HEK293 (cell line): ENCODE data around the gene NAT14.
A peak's percentile ranks its signal among the peaks of the same experiment; 100 is the strongest.

Source experiments
- BCL6B ChIP-seq: fragments of 450-650 bp; formaldehyde crosslinking; IDR thresholded peaks from 2 replicates; pipeline ENCODE4 v1.5.1; 2017; ENCODE audit warnings: missing biosample characterization, missing genetic modification characterization
- ELK4 ChIP-seq: IDR thresholded peaks from 2 replicates; pipeline ENCODE4 v1.6.1; 2011; ENCODE audit warnings: mild to moderate bottlenecking, low read depth, low read length, borderline replicate concordance
- KLF1 ChIP-seq: fragments of 450-650 bp; formaldehyde crosslinking; IDR thresholded peaks from 2 replicates; pipeline ENCODE4 v1.5.1; 2016; ENCODE audit warnings: missing biosample characterization, missing genetic modification characterization
- KLF7 ChIP-seq: fragments of 450-650 bp; formaldehyde crosslinking; IDR thresholded peaks from 2 replicates; pipeline ENCODE4 v1.5.1; 2016; ENCODE audit warnings: missing biosample characterization, missing genetic modification characterization, borderline replicate concordance
- YY2 ChIP-seq: fragments of 450-650 bp; formaldehyde crosslinking; IDR thresholded peaks from 2 replicates; pipeline ENCODE4 v1.5.1; 2016; ENCODE audit warnings: missing biosample characterization, missing genetic modification characterization
- ZBTB20 ChIP-seq: fragments of 450-650 bp; formaldehyde crosslinking; IDR thresholded peaks from 2 replicates; pipeline ENCODE4 v1.5.1; 2016; ENCODE audit warnings: missing biosample characterization, missing genetic modification characterization
- ZBTB26 ChIP-seq: fragments of 450-650 bp; formaldehyde crosslinking; optimal IDR thresholded peaks from 2 replicates; pipeline ENCODE3; 2016; ENCODE audit warnings: missing biosample characterization, mild to moderate bottlenecking, missing genetic modification characterization
- ZFP69B ChIP-seq: fragments of 450-650 bp; formaldehyde crosslinking; IDR thresholded peaks from 2 replicates; pipeline ENCODE4 v1.5.1; 2016; ENCODE audit warnings: missing biosample characterization, missing genetic modification characterization
- ZIC2 ChIP-seq: fragments of 450-650 bp; formaldehyde crosslinking; IDR thresholded peaks from 2 replicates; pipeline ENCODE4 v1.5.1; 2016; ENCODE audit warnings: missing biosample characterization, missing genetic modification characterization
- ZNF121 ChIP-seq: fragments of 450-650 bp; formaldehyde crosslinking; IDR thresholded peaks from 2 replicates; pipeline ENCODE4 v1.5.1; 2016; ENCODE audit warnings: missing biosample characterization, missing genetic modification characterization
- ZNF148 ChIP-seq: fragments of 450-650 bp; formaldehyde crosslinking; IDR thresholded peaks from 2 replicates; pipeline ENCODE4 v1.5.0; 2017; ENCODE audit warnings: missing biosample characterization, missing genetic modification characterization, borderline replicate concordance
- ZNF16 ChIP-seq: fragments of 450-650 bp; formaldehyde crosslinking; IDR thresholded peaks from 2 replicates; pipeline ENCODE4 v1.5.1; 2016; ENCODE audit warnings: low read depth, missing biosample characterization, missing genetic modification characterization
- ZNF202 ChIP-seq: fragments of 450-650 bp; formaldehyde crosslinking; IDR thresholded peaks from 2 replicates; pipeline ENCODE4 v1.5.1; 2016; ENCODE audit warnings: missing biosample characterization, missing genetic modification characterization, borderline replicate concordance
- ZNF24 ChIP-seq: fragments of 450-650 bp; formaldehyde crosslinking; IDR thresholded peaks from 2 replicates; pipeline ENCODE4 v1.5.1; 2016; ENCODE audit warnings: missing biosample characterization, missing genetic modification characterization
- ZNF274 ChIP-seq, 2 experiments: fragments of 200-500 bp in 1 of 2; fragments of 450-650 bp in 1 of 2; sonication (Bioruptor generic) in 1 of 2; formaldehyde crosslinking in 1 of 2; IDR thresholded peaks; 2 replicates each; pipeline versions ENCODE4 v1.5.1 to v1.6.1; 2014 to 2016; ENCODE audit warnings: borderline replicate concordance in 1 of 2, inconsistent platforms in 1 of 2, low read length in 1 of 2, missing biosample characterization in 1 of 2, missing genetic modification characterization in 1 of 2
- ZNF433 ChIP-seq: fragments of 450-650 bp; formaldehyde crosslinking; IDR thresholded peaks from 2 replicates; pipeline ENCODE4 v1.5.1; 2016; ENCODE audit warnings: missing biosample characterization, missing genetic modification characterization, low read depth
- ZNF473 ChIP-seq: fragments of 450-650 bp; formaldehyde crosslinking; IDR thresholded peaks from 2 replicates; pipeline ENCODE4 v1.5.1; 2017; ENCODE audit warnings: missing biosample characterization, missing genetic modification characterization
- ZNF624 ChIP-seq: fragments of 450-650 bp; formaldehyde crosslinking; IDR thresholded peaks from 2 replicates; pipeline ENCODE4 v1.5.1; 2017; ENCODE audit warnings: missing biosample characterization, missing genetic modification characterization
- ZNF658 ChIP-seq: fragments of 450-650 bp; formaldehyde crosslinking; IDR thresholded peaks from 2 replicates; pipeline ENCODE4; 2016; ENCODE audit warnings: missing biosample characterization, missing genetic modification characterization
- ZNF692 ChIP-seq: fragments of 450-650 bp; formaldehyde crosslinking; IDR thresholded peaks from 2 replicates; pipeline ENCODE4 v1.5.1; 2016; ENCODE audit warnings: missing biosample characterization, missing genetic modification characterization
- ZNF704 ChIP-seq: fragments of 450-650 bp; formaldehyde crosslinking; IDR thresholded peaks from 2 replicates; pipeline ENCODE4 v1.5.1; 2016; ENCODE audit warnings: missing biosample characterization, missing genetic modification characterization
- ZNF747 ChIP-seq: fragments of 450-650 bp; formaldehyde crosslinking; IDR thresholded peaks from 2 replicates; pipeline ENCODE4 v1.5.1; 2016; ENCODE audit warnings: missing biosample characterization, missing genetic modification characterization
- ZSCAN5A ChIP-seq: fragments of 450-650 bp; formaldehyde crosslinking; IDR thresholded peaks from 2 replicates; pipeline ENCODE4 v1.5.1; 2016; ENCODE audit warnings: missing biosample characterization, missing genetic modification characterization

The NAT14 gene

GRCh38 chr19:55526216-55527196, 41.5 kb downstream of the NAT14 start (continued):
- TF ChIP-seq ZFP69B (tag by site-specific recombination): no peak
- TF ChIP-seq ZNF433 (tag by site-specific recombination): no peak
- no peak for TF ChIP-seq KLF7
- no peak for TF ChIP-seq ZNF658 (tag by site-specific recombination)
- TF ChIP-seq YY2: no peak
- no peak for TF ChIP-seq ZNF148 (tag by site-specific recombination)
- no peak for TF ChIP-seq ZNF473 (tag by site-specific recombination)
- TF ChIP-seq ZNF274 (IDR thresholded peaks at IDR 0.05; ENCODE audit: low read length): no peak
- no peak for TF ChIP-seq ZNF274 (tag by site-specific recombination; IDR thresholded peaks at IDR 0.05; ENCODE audit: borderline replicate concordance)
- no peak for TF ChIP-seq ZNF747 (tag by site-specific recombination)
- TF ChIP-seq ZBTB20 (tag by site-specific recombination): peak; percentile 28; the same call in 1 of the 2 replicates
- no peak for TF ChIP-seq ZSCAN5A (tag by site-specific recombination)
- TF ChIP-seq ZIC2 (tag by site-specific recombination): peak; percentile 97
- TF ChIP-seq KLF1 (tag by site-specific recombination): peak; percentile 77
- no peak for TF ChIP-seq ZNF121
- TF ChIP-seq ZNF704 (tag by site-specific recombination): no peak
- TF ChIP-seq ZNF624: no peak
- TF ChIP-seq BCL6B: no peak
- no peak for TF ChIP-seq ZNF202 (tag by site-specific recombination)
- TF ChIP-seq ZNF692 (tag by site-specific recombination): no peak
- TF ChIP-seq ZBTB26: peak; percentile 31
- no peak for TF ChIP-seq ZNF16 (tag by site-specific recombination)
- no peak for TF ChIP-seq ELK4
- no peak for TF ChIP-seq ZNF24 (tag by site-specific recombination)
